Measurements from ENCODE around the gene TMEM161A. TPM values are rescaled to one million over a fixed set of nuclear protein-coding genes. Genes with fewer than 3 reads are reported as not detected.

TMEM161A gene
- total RNA-seq, 2 experiments from 2014 or later = 18.9 TPM

Other genes with a start within 250 kb of the TMEM161A start
- gene CERS1, start 242.3 kb downstream of the TMEM161A start, total RNA-seq = not detected
- 100 to 1,000 TPM; 274 to 278 TPM for gene COPE, start 219.1 kb downstream of the TMEM161A start, total RNA-seq
- gene DDX49, start 218.8 kb downstream of the TMEM161A start, total RNA-seq = 10 to 100 TPM; 34.0 to 36.2 TPM
- not detected for gene HOMER3, start 197.3 kb downstream of the TMEM161A start, total RNA-seq
- gene SUGP2, start 105.0 kb downstream of the TMEM161A start, total RNA-seq = 100 to 1,000 TPM; 125 to 128 TPM
- 10 to 100 TPM; 19.7 to 22.5 TPM for gene ARMC6, start 104.9 kb downstream of the TMEM161A start, total RNA-seq
- gene SLC25A42, start 74.5 kb downstream of the TMEM161A start, total RNA-seq = 10 to 100 TPM; 17.6 to 21.0 TPM
- gene MEF2B, start 31.8 kb upstream of the TMEM161A start, total RNA-seq = 1 to 10 TPM; 1.6 to 5.4 TPM
- gene BORCS8, start 53.7 kb upstream of the TMEM161A start, total RNA-seq = 10 to 100 TPM; 28.5 to 29.0 TPM
- 100 to 1,000 TPM; 100 to 102 TPM for gene RFXANK, start 53.8 kb upstream of the TMEM161A start, total RNA-seq
- gene NR2C2AP, start 64.9 kb upstream of the TMEM161A start, total RNA-seq = 10 to 100 TPM; 25.8 to 25.9 TPM
- not detected for gene NCAN, start 73.5 kb upstream of the TMEM161A start, total RNA-seq
- gene TM6SF2, start 134.8 kb upstream of the TMEM161A start, total RNA-seq = not detected
- gene SUGP1, start 182.0 kb upstream of the TMEM161A start, total RNA-seq = 10 to 100 TPM; 63.1 to 67.1 TPM
- 10 to 100 TPM; 68.8 to 76.9 TPM for gene MAU2, start 182.4 kb upstream of the TMEM161A start, total RNA-seq

Data from activated CD4-positive, alpha-beta memory T cell treated with anti-CD3 and anti-CD28 coated beads, Interleukin-2, amount 10 ng/mL, durations not matched to agents 7 days and 5 days (primary cell).